ENCODE data around the gene SACM1L. TPM values are rescaled to one million over a fixed set of nuclear protein-coding genes. Genes with fewer than 3 reads are reported as not detected.
"Not testable (repeated sequence)": the region's sequence is repeated elsewhere in the genome, so short reads cannot be mapped to it uniquely, and the experiment has no call there.

The SACM1L gene
- total and polyA plus RNA-seq, 2 donors (not counting 3 experiments of a cell fraction or from before 2014, with no cell fraction given) = 11.9 to 39.9 TPM

DNA sequence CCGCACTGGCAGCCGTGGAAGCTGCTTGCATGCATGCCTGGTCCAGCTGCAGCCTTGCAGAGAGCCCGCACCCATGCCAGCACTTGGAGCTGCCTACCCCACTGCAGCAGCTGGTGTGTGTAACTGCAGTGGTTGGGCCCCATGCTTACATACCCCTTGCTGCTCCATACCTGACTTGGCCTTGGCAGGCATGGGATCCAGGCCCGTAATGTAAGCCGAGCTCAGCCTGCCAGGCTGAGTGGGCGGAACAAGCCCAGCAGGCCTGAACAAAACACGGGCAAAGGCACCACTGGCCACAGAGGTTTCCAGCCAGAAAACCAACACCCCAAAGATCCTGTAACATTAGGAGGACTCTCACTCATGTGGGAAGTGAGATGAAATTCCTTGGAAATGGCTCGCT is 58.9 kb downstream of the SACM1L start:
- Histone ChIP-seq H3K4me3 (replicated peaks in 1 of 3; ENCODE audit: insufficient read depth in 1 of 3, low read depth in 1 of 3, low read length in 3 of 3) (no peak overlapping the region), H3K9ac (replicated peaks; ENCODE audit: extremely low read depth, insufficient read depth, low read length) (no peak overlapping the region), H3K27ac (ENCODE audit: insufficient read depth, low read depth, low read length) (no peak overlapping the region), H4K20me1 (replicated peaks; ENCODE audit: control insufficient read depth, extremely low read depth, insufficient read depth, low read length) (no peaks in the 10 kb centered on the region), H3K4me1 (ENCODE audit: control insufficient read depth, extremely low read depth, insufficient read depth, low read length) (no peaks in the 10 kb centered on the region), H3K36me3 (ENCODE audit: control insufficient read depth in 2 of 2, extremely low read depth in 1 of 2, insufficient read depth in 2 of 2, low read length in 2 of 2) (peaks cover 6 to 21% of the 10 kb centered on the region in 2 experiments), H3K27me3 (ENCODE audit: control insufficient read depth in 2 of 2, insufficient read depth in 2 of 2, low read length in 2 of 2) (no peaks in the 10 kb centered on the region), H3K9me1 (replicated peaks; ENCODE audit: control insufficient read depth, extremely low read depth, insufficient read depth, low read length) (no peaks in the 10 kb centered on the region), H3K4me2 (ENCODE audit: insufficient read depth, low read length) (no peak overlapping the region), H2AFZ (ENCODE audit: low read depth, low read length) (no peak overlapping the region), H3K9me3 (replicated peaks; ENCODE audit: control insufficient read depth, insufficient read depth, low read length) (no peaks in the 10 kb centered on the region), H3K79me2 (ENCODE audit: control insufficient read depth, insufficient read depth, low read length) (no peaks in the 10 kb centered on the region)
- POLR2A ChIA-PET = no interaction called here
- no peak for FAIRE-seq
- DNase-seq (ENCODE audit: low read depth, low spot score) = no peak
- TF ChIP-seq MYC (IDR thresholded peaks at IDR 0.05; ENCODE audit: low read depth, low read length) = no peak
- TF ChIP-seq GATA2 (IDR thresholded peaks at IDR 0.05; ENCODE audit: insufficient read depth, insufficient read length, low read depth, low read length) = no peak
- no peak for TF ChIP-seq FOS (IDR thresholded peaks at IDR 0.05; ENCODE audit: borderline replicate concordance, insufficient read depth, low read length)
- CTCF ChIA-PET = no interaction called here
- no TSS peak for BruUV-seq (replicated peaks)
- dilution Hi-C loops (cut with MboI; ENCODE audit: extremely low pct_ligation_motif_present, low sequenced_read_pairs) = no loop called here
- intact Hi-C loops (cut with micrococcal nuclease) = no loop called here

DNA sequence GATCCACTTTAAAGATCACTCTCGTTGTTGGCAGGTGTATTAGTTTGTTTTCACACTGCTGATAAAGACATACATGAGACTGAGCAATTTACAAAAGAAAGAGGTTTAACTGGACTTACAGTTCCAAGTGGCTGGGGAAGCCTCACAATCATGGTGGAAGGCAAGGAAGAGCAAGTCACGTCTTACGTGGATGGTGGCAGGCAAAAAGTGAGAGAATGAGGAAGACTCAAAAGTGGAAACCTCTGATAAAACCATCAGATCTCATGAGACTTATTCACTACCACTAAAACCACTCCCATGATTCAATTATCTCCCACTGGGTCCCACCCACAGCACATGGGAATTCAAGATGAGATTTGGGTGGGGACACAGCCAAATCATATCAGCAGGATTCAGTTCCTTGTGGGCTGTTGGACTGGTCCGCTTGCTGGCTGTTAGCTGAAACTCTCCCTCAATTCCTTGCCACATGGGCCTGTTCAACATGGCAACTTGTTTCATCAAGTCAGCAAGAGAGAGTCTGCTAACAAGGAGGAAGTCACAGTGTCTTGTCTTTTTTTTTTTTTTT is 59.9 kb downstream of the SACM1L start:
- dilution Hi-C loops (cut with MboI; ENCODE audit: extremely low pct_ligation_motif_present, low sequenced_read_pairs) = not testable (repeated sequence)

More for the DNA sequence above, 59.9 kb downstream of the SACM1L start:
- H3K9me3 ChIP-seq (replicated peaks; ENCODE audit: control insufficient read depth, insufficient read depth, low read length); H4K20me1 ChIP-seq (replicated peaks; ENCODE audit: control insufficient read depth, extremely low read depth, insufficient read depth, low read length); H3K4me3 ChIP-seq (replicated peaks in 1 of 3; ENCODE audit: insufficient read depth in 1 of 3, low read depth in 1 of 3, low read length in 3 of 3); H2AFZ ChIP-seq (ENCODE audit: low read depth, low read length); POLR2A ChIA-PET; BruUV-seq (replicated peaks); H3K79me2 ChIP-seq (ENCODE audit: control insufficient read depth, insufficient read depth, low read length); H3K9me1 ChIP-seq (replicated peaks; ENCODE audit: control insufficient read depth, extremely low read depth, insufficient read depth, low read length); FAIRE-seq; intact Hi-C loops (cut with micrococcal nuclease); DNase-seq (ENCODE audit: low read depth, low spot score); H3K9ac ChIP-seq (replicated peaks; ENCODE audit: extremely low read depth, insufficient read depth, low read length); H3K27ac ChIP-seq (ENCODE audit: insufficient read depth, low read depth, low read length); H3K4me1 ChIP-seq (ENCODE audit: control insufficient read depth, extremely low read depth, insufficient read depth, low read length); H3K27me3 ChIP-seq (ENCODE audit: control insufficient read depth in 2 of 2, insufficient read depth in 2 of 2, low read length in 2 of 2); H3K4me2 ChIP-seq (ENCODE audit: insufficient read depth, low read length): not testable (repeated sequence)
- peaks cover 4 to 21% of the 10 kb centered on the region in 2 experiments for H3K36me3 ChIP-seq (ENCODE audit: control insufficient read depth in 2 of 2, extremely low read depth in 1 of 2, insufficient read depth in 2 of 2, low read length in 2 of 2)
- CTCF ChIA-PET = interaction anchor here (1.6 kb wide), 1 partner anchor 55 kb away, joined by 3 read pairs; no protein-coding TSS in a partner anchor

All from endothelial cell of umbilical vein (primary cell).